Activated CD4-positive, alpha-beta T cell treated with anti-CD3 and anti-CD28 coated beads, Interleukin-10, Interleukin-2, amounts not matched to agents 100 ng/mL and 50 ng/mL, durations not matched to agents 16 hours and 8 hours (primary cell): ENCODE results near the gene CDH1.
"Not testable (repeated sequence)": the region's sequence is repeated elsewhere in the genome, so short reads cannot be mapped to it uniquely, and the experiment has no call there.

ENCODE experiments used
- DNase-seq: peaks from one replicate; pipeline ENCODE4 v3.0.0-alpha.2; 2020

CDH1 gene

DNA sequence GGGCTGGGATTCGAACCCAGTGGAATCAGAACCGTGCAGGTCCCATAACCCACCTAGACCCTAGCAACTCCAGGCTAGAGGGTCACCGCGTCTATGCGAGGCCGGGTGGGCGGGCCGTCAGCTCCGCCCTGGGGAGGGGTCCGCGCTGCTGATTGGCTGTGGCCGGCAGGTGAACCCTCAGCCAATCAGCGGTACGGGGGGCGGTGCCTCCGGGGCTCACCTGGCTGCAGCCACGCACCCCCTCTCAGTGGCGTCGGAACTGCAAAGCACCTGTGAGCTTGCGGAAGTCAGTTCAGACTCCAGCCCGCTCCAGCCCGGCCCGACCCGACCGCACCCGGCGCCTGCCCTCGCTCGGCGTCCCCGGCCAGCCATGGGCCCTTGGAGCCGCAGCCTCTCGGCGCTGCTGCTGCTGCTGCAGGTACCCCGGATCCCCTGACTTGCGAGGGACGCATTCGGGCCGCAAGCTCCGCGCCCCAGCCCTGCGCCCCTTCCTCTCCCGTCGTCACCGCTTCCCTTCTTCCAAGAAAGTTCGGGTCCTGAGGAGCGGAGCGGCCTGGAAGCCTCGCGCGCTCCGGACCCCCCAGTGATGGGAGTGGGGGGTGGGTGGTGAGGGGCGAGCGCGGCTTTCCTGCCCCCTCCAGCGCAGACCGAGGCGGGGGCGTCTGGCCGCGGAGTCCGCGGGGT lies at the start of gene CDH1:
Gene CDH1, plus strand, starts transcription at position 247 of the 684 bp plus-strand sequence. Its CDS starts 124 bp downstream, at position 371.
- DNase-seq = peak; percentile 23

DNA sequence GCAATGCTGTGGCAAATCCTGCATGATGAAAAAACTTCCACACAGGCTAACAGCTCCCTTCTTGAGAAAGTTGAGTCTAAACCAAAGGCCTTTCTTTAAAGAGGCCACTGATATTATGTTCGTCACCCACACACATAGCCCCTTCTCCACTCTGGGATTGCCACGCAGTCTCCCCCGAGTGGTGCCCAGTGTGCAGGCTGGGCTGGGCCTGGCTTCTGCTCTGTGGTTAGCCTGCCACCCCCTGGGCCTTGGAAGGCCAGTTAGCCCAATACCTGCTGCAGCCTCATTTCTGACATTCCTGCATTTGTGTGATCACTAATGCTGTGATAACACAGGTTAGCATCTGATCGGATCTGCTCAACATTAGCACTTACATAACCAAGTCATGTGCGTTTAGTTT lies 47.2 kb upstream of the CDH1 start:
- DNase-seq = no peak

DNA sequence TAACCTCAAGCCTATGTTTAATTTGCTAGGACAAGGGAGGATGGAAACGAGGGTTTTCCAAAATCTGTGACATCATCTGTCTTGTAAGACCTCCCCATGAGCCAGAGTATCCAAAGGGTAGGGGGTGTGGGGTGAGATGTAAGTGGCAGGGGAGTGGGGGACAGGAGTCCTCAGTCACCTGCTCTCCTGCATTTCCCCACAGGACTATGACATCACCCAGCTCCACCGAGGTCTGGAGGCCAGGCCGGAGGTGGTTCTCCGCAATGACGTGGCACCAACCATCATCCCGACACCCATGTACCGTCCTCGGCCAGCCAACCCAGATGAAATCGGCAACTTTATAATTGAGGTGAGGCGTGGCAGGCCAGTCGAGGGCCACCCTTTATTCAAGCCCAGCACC lies 41.5 kb upstream of the CDH1 start:
- DNase-seq = no peak

DNA sequence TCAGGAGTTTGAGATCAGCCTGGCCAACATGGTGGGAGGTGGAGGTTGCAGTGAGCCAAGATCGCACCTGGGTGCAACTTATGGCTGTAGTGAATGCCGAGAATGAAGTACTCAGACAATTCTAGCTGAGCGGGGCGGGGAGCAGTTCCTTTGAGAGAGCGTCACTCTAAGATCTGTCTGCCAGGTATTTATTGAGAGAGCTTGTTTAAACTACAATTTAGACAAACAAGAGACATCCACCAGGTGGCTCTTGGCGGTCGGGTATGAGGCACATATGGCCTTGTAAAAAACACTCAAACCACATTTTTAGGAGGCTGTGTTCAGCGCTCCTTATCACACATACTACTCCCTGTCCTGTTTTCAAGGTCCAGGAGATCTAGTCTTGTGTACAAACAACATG lies 40.6 kb upstream of the CDH1 start:
- DNase-seq = no peak

DNA sequence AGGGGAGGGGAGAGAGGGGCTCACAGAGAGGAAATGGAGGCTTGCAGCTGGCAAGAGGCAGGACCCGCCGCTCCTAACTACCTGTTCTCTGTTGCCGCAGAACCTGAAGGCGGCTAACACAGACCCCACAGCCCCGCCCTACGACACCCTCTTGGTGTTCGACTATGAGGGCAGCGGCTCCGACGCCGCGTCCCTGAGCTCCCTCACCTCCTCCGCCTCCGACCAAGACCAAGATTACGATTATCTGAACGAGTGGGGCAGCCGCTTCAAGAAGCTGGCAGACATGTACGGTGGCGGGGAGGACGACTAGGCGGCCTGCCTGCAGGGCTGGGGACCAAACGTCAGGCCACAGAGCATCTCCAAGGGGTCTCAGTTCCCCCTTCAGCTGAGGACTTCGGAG lies 39.0 kb upstream of the CDH1 start:
- DNase-seq = no peak

DNA sequence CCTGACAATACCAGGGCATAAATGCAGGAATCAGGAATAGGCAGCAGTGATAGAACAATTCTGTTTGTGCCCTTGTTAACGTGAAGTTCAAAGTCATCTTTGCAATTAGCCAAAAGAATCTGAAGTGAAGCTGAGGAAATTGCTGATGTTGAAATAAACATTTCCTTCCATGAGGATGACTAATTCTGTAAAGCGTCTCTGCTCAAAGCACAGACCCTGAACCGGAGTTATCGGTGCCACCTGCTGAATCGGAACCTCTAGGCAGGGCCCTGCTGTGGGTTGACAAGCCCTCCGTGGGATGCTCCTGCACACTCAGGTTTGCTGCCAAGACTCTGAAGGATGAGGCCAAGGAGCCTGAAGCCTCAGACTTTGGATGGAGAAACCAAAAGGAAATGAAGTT lies 37.0 kb upstream of the CDH1 start:
- DNase-seq = no peak

DNA sequence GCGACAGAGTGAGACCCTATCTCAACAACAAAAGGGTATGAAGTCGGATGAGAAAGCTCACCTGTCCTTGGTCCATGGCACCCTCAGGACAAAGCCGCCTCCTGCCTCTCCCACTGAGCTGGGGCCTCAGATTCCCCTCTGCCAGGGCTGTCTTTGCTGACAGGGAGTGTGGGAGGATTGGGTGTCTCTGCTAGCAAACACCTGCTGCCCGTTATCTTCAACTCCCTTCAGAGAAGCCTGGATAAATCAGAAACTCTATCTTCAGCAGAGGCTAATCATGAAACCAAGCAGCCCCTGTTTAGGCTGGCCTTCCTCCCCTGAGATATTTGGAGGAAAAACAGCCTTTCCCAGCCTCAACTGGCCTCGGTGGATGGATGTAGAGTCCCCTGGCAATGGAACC lies 36.3 kb upstream of the CDH1 start:
- DNase-seq = no peak

DNA sequence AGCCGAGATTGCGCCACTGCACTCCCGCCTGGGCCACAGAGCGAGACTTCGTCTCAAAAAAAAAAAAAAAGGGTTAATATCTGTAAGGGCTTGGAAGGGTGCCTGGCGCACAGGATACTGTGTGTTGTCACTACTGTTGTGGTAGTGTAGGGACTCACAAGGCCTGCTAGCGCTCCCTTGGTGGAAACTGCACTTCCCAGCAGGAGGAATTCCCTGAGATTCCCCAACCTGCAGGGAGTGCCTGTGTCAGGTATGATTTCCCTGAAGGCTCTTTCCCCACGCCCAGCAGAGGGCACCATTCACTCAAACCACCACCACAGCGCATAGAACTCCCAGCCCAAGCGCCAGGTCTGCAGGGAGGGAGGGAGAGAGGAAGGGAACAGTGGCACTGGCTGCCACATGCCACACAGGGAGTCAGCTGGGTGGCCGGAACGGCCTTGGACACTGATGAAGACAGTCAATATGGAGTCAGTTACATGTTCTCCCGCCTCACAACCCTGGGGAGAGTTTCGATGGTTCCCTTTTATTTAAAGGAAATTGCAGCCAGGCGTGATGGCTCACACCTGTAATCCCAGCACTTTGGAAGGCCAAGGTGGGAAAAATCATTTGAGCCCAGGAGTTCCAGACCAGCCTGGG lies 32.7 kb upstream of the CDH1 start:
- peak; percentile 71 for DNase-seq

DNA sequence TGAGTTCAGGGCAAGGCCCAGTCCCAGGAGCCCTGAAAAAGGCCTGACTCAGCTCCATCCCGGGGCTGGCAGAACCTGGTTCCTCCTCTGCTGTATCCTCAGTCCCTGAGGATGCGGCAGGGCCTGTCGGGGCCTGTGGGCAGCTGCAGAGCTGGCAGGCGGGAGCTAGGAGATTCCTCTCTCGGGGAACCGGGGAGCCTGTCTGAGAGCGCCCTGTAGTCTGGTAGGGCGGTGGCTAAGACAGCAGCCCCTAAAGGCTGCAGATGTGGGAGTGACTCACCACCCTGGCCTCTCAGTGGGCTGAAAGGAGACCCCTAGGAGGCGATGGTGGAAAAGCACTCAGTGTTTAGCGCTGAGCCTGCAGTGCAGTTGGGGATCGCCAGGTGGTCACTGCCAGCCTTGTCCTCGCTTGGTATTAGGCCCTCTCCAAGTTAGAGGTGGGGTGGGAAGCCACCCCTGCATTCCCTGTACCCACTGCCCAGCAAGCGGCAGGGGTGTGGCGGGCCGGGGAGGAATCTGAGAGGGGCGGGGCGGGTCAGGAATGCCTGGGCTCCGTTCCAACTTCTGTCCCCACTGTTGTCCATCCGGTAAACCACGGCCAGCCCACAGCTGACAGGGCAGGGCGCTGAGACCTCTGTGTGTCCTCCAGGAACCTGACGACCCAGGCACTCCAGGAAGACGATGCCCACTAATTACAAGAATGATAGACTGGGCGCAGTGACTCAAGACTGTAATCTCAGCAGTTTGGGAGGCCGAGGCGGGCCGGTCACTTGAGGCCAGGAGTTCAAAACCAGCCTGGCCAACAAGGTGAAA lies 29.5 kb upstream of the CDH1 start:
- DNase-seq = no peak

DNA sequence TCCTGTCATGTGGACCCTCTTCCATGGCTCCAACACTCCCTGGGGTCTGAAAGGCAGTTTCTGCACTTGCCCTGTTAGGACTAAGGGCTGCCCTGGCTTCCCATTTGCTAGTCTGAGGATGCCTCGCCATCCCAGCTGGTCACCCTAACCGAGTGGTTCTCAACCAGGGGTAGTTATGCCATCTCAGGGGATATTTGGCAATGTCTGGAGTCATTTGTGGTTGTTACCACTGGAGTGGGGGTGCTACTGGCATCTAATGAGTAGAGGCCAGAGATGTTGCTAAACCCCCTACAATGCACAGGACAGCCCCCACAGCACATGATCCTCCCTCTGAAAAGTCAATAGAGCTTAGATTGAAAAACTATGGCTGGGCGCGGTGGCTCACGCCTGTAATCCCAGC lies 26.9 kb upstream of the CDH1 start:
- no peak for DNase-seq

DNA sequence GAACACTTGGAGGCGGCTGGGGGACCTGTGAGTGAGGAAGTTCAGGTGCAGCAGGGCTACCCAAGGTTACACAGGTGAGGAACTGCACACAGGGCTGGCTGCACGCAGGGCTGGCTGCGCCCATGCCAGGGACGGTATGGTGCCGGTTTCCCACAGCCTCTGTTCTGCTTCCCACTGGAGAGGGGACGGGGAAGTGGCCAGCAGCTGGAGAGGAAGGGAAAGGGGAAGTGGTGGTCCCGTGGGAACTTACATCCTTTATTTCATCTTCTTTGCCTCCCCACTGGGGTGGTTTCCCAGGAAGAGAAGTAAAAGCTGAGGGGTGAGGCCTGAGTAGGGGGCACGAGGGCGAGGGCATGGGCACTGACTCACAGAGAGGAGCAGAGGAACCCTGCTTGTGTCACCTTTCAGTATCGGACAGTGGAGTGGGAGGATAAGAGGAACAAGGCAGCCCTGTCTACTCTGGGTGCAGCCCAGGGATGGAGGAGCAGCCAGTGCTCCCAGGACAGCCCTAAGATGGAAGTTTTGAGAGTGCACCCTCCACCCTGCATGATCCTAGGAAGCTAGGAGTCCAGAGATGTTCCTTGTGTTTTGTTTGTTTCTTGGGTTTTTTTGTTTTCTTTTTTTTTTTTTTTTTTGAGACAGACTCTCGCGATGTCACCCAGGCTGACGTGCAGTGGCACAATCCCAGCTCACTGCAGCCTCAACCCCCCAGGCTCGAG lies 25.5 kb upstream of the CDH1 start:
- no peak for DNase-seq

DNA sequence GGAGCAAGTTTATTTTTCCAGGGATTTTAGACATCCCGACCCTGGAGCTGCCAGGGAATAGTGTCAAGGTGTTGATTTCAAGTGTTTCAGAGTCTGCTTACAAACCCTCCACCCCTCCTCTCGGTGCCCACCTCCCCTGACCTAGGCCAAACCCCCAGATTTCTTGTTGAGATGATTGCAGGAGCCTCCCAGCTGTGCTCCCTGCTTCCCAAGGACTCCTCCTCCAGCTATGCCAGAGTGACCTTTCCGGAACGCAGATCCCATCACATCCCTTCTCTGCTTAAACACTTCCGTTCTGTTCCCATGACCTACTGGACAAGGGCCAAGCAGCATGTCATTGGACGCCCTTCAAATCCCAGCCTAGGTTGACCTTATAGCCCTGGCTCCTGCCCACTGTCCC lies 23.7 kb upstream of the CDH1 start:
- DNase-seq = no peak

DNA sequence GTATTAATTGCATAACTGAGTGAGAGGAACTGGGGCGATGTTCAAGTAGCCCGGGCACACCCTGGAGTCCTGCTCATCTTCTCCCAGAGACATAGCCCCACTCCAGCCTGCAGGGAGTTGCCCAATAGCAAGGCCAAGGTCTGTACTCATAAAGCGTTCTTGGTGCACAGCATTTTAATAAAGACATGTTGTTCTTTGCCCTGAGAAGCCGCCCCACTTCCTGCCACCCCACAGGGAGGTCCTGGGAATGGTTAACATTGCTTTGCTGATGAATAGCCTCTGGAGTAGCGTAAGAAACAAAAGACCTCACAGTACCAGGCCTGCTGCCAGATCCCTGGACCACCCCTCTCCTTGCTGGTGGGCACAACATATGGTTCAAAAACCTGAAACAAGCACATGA lies 21.6 kb upstream of the CDH1 start:
- DNase-seq = no peak

DNA sequence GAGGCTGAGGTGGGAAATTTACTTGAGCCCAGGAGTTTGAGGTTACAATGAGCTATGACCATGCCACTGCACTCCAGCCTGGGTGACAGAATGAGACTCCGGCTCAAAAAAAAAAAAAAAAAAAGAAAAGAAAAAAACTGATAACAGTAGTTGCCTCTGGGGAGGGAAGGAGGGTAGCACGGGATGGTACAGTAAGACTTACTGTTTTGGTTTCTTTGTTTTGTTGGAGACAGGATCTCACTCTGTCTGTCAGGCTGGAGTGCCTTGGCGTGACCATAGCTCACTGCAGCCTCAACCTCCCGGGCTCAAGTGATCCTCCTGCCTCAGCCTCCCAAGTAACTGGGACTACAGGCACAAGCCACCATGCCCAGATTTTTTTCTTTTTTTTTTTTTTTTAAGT lies 20.6 kb upstream of the CDH1 start:
- DNase-seq = not testable (repeated sequence)

DNA sequence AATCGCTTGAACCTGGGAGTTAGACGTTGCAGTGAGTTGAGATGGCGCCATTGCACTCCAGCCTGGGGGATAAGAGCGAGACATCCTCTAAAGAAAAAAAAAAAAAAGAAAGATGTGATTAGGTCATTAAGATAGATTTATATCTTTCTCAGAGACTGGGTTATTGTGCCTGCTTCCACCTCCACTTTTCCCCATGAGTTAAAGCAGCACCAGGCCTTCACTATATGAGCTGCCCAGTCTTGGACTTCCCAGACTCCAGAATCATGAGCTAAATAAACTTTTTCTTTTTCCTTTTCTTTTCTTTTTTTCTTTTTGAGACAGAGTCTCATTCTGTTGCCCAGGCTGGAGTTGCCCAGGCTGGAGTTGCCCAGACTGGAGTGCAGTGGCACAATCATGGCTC lies 19.4 kb upstream of the CDH1 start:
- DNase-seq = no peak

DNA sequence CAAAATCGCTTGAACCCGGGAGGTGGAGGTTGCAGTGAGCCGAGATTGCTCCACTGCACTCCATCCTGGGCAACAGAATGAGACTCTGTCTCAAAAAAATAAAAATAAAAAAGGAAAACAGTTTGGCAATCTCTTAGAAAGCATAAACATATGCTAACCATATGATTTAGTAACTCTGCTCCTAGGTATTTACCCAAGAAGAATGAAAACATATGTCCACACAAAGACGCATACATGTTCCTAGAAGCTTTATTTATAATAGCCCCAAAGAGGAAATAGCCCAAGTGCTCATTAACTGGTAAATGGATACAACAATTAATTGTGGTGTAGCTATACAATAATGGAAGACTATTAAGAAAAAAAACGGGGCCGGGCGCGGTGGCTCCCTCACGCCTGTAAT lies 18.5 kb upstream of the CDH1 start:
- DNase-seq = no peak

DNA sequence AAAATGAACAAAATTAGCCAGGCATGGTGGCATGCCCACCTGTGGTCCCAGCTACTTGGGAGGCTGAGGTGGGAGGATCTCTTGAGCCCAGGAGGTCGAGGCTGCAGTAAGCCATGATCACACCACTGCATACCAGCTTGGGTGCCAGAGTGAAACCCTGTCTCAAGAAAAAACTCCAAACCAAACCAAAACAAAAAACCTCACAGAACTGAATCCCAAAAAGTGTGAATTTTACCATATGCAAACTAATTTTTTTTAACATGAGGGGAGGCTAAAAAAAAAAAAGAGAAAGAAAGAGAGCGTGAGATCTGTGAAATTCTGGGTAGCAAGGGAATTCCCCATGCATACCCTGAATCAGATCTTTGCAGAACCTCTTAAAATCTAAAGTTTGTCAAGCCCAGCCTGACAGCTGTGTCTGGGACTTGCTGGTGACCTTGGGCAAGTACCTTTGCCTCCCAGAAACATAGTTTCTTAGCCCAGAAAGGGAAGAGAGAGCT lies 17.1 kb upstream of the CDH1 start:
- peak; percentile 52 for DNase-seq

DNA sequence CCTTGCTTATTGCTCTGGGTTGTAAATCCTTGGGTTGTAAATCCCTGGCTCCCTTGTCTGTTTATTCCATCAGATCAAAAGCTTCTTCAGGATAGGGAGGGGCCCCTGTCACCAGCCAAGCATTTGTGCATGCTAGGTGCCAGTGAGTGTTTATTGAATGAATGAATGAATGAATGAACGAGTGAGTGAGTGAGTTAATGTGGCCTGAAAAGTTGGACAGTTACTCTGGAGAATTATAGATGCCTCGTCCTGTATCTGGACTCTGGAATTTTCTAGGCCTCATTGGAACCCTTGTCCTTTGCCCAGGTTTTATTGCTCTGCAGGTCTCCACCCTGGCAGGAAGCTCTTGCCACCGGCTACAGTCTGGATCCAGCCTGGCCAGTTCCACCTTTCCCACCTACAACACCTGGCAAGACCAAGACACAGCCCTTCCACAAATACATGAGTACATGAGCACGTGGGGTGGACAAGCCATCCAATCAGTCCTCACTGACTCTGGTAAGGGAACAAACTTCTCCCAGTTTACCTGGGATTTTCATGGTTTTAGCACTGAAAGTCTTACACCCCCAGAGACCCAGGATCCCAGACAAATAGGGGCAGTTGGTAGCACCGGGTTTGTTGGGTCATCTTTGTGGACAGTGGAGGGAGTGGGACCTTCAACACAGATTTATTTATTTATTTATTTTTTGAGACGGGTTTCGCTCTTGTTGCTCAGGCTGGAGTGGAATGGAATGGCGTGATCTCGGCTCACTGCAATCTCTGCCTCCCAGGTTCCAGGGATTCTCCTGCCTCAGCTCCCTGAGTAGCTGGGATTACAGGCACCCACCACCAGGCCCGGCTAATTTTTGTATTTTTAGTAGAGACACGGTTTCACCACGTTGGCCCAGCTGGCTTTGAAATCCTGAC lies 14.7 kb upstream of the CDH1 start:
- no peak for DNase-seq

DNA sequence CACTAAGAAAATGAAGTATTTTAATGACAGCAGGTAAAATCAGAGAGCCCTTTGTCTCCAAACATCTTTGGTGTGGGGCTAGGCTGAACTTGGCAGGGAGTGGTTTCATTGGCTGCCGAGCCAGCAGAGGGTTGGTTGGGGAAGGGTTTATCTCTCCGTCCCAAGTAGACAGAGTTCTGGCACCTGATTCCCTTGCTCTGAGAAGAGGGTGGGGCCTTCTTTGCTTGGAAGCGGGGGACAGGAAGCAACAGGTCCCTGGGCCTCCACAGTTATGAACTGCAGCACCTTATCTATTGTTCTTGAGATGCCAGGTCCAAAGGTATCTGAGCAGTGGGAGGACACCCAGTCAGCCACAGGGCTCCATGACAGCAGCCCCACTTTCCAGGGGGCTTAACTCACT lies 12.3 kb upstream of the CDH1 start:
- DNase-seq = no peak

DNA sequence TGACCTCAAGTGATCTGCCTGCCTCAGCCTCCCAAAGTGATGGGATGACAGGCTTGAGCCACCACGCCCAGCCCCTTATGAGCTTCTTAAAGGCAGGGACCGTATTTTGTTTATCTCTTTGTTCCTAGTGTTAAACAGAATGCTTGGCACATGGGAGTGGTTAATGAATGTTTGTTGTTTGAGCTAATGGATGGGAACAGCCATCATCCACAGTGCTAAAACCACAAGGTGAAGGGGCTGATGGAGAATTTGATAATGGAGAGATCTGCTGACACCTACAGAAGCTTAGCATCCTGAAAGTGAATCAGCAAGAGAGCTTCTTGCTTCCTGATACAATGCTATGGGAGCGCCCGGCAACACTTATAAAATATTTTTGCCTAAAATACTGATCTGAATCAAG lies 8.6 kb upstream of the CDH1 start:
- no peak for DNase-seq

DNA sequence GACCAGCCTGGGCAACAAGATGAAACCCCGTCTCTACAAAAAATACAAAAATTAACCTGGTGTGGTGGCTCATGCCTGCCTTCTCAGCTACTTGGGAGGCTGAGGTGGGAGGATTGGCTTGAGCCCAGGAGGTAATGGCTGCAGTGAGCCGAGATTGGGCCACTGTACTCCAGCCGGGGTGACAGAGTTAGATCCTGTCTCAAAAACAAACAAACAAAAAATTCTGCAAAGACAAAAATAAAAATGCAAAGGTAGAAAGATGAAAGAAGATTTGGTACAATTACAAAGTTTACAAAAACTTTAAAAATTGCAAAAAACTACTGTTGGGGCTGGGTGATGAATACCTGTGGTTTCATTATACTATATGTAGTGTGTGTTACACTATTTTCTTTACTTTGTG lies 5.5 kb upstream of the CDH1 start:
- DNase-seq = no peak

DNA sequence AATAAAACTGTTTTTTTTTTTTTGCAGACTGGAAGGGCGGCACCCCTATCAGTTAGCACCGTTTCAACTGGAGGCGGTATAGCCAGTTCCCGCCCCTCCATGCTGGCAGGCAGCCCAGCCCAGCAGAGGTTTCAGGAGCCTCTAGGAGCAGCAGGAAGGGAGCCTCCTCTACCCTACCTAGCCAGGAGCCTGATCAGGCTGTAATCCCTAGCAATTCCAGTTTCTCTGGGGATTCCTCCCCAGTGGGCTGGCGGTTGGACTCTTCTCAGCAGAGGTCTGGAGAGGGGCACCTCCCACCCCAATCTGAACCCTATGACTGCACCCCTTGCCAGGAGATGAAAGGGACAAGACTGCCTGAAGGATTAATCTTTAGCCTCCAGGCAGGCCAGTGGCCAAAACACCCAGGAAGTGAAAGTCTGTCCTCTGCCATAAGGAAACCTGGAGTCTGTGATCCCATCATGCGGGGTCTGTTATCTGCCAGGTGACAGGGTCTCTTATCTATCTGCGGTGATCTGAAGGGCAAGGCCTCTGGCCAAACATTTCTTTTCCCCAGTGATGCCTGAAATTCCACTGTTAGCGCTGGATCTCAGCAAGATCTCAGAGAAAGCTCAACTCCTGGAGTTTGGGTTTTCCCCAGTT lies 4.9 kb upstream of the CDH1 start:
- DNase-seq = no peak
